NCI-H146 treated with DMSO at 0.1 percent for 48 hours (cell line): ENCODE results near the gene SH3TC1.

ENCODE experiments used
- DNase-seq: peaks from one replicate; lab custom pipeline; 2025; ENCODE audit not compliant: unreplicated experiment; lab: John Stamatoyannopoulos, UW

SH3TC1 gene

GRCh38 chr4:8198206-8198905 lies 734 bp upstream of the SH3TC1 start:
- DNase-seq = no peak

GRCh38 chr4:8199594-8200301 lies 658 bp downstream of the SH3TC1 start:
- DNase-seq = no peak

- DNase-seq = no peak
Observed at GRCh38 chr4:8200302-8200975, 1.3 kb downstream of the SH3TC1 start.

- DNase-seq = no peak
Observed at GRCh38 chr4:8201321-8201781, 2.3 kb downstream of the SH3TC1 start.

GRCh38 chr4:8202108-8203051 lies 3.3 kb downstream of the SH3TC1 start:
- no peak for DNase-seq

GRCh38 chr4:8203052-8203401 lies 3.9 kb downstream of the SH3TC1 start:
- DNase-seq = no peak

GRCh38 chr4:8203817-8204216 lies 4.7 kb downstream of the SH3TC1 start:
- no peak for DNase-seq

- no peak for DNase-seq
Observed at GRCh38 chr4:8204576-8205227, 5.6 kb downstream of the SH3TC1 start.

- DNase-seq = no peak
Observed at GRCh38 chr4:8205241-8205707, 6.2 kb downstream of the SH3TC1 start.

- DNase-seq = peak; percentile 34
Observed at GRCh38 chr4:8205749-8206611, 6.9 kb downstream of the SH3TC1 start.

- DNase-seq = no peak
Observed at GRCh38 chr4:8207314-8207713, 8.2 kb downstream of the SH3TC1 start.

GRCh38 chr4:8208565-8208964 lies 9.5 kb downstream of the SH3TC1 start:
- DNase-seq = no peak

GRCh38 chr4:8209181-8209874 lies 10.2 kb downstream of the SH3TC1 start:
- no peak for DNase-seq

- no peak for DNase-seq
Observed at GRCh38 chr4:8210010-8210409, 10.9 kb downstream of the SH3TC1 start.

GRCh38 chr4:8210616-8211015 lies 11.5 kb downstream of the SH3TC1 start:
- no peak for DNase-seq

- DNase-seq = no peak
Observed at GRCh38 chr4:8211251-8211650, 12.2 kb downstream of the SH3TC1 start.

- DNase-seq = no peak
Observed at GRCh38 chr4:8211737-8212581, 12.9 kb downstream of the SH3TC1 start.

GRCh38 chr4:8212622-8213021 lies 13.5 kb downstream of the SH3TC1 start:
- no peak for DNase-seq
